Cardiac muscle cell (in vitro differentiated cells and primary cell): ENCODE data around the gene OSBPL9. TPM values are rescaled to one million over a fixed set of nuclear protein-coding genes. Genes with fewer than 3 reads are reported as not detected.

Experiments used
- DNase-seq, 2 donors: peaks; one replicate each; pipeline versions ENCODE4 v3.0.0 to v3.0.0-alpha.2; 2010 to 2017; ENCODE audit warnings: low read depth in 1 of 2, low spot score in 1 of 2
- H3K27ac ChIP-seq: fragments of 200-600 bp; sonication (generic); 2 replicates; pipeline ENCODE4 v1.5.1; 2016
- H3K27me3 ChIP-seq: fragments of 200-600 bp; sonication (generic); 2 replicates; pipeline ENCODE4 v1.6.0; 2016; ENCODE audit warnings: control low read depth
- H3K36me3 ChIP-seq: fragments of 200-600 bp; sonication (generic); 2 replicates; pipeline ENCODE4 v1.5.1; 2016; ENCODE audit warnings: control low read depth
- H3K4me1 ChIP-seq: fragments of 200-600 bp; sonication (generic); 2 replicates; pipeline ENCODE4 v1.8.1; 2017; ENCODE audit warnings: low read depth, mild to moderate bottlenecking, mixed run types
- H3K4me3 ChIP-seq: fragments of 200-600 bp; sonication (generic); 2 replicates; pipeline ENCODE4 v1.5.1; 2016; ENCODE audit warnings: mild to moderate bottlenecking
- H3K9me3 ChIP-seq: fragments of 200-600 bp; sonication (generic); 2 replicates; pipeline ENCODE4 v1.5.1; 2017; ENCODE audit warnings: low read depth, mild to moderate bottlenecking, control low read depth
- CTCF ChIP-seq: IDR thresholded peaks from 2 replicates; pipeline ENCODE4 v1.5.1; 2012; ENCODE audit warnings: low read depth, mild to moderate bottlenecking, low read length
- polyA plus RNA-seq: library from polyadenylated mRNA; unstranded; fragments of >200 nt; fragmentation: Nextera tagmentation; extraction: Ambion mirVana; gene quantifications from 2 replicates; pipeline ENCODE4 v1.2.1, GENCODE V29; 2016
- total RNA-seq: library from RNA; depleted of rRNA; stranded (reverse); fragments of >200 nt; gene quantifications from 2 replicates; pipeline ENCODE4 v1.2.3, GENCODE V29; 2016

Gene OSBPL9
- total and polyA plus RNA-seq, 2 experiments from 2014 or later: 103 to 104 TPM

- H3K9me3 ChIP-seq: no peaks in the 10 kb centered on the region
- no peaks in the 10 kb centered on the region for H3K27me3 ChIP-seq
- peaks cover 13% of the 10 kb centered on the region for H3K4me1 ChIP-seq
- no peak overlapping the region for H3K4me3 ChIP-seq
- no peak overlapping the region for H3K27ac ChIP-seq
- DNase-seq: no peak
- H3K36me3 ChIP-seq: no peaks in the 10 kb centered on the region
- no peak for TF ChIP-seq CTCF
Measured at GRCh38 chr1:51618715-51619114, 1.8 kb downstream of the OSBPL9 start.

- Histone ChIP-seq H3K4me1 (peaks cover 13% of the 10 kb centered on the region), H3K4me3 (no peak overlapping the region), H3K27ac (no peak overlapping the region), H3K9me3 (no peaks in the 10 kb centered on the region), H3K36me3 (no peaks in the 10 kb centered on the region), H3K27me3 (no peaks in the 10 kb centered on the region)
- no peak for TF ChIP-seq CTCF
- DNase-seq: no peak
Measured at GRCh38 chr1:51620470-51620869, 3.6 kb downstream of the OSBPL9 start.

GRCh38 chr1:51621161-51621560 lies 4.3 kb downstream of the OSBPL9 start:
- no peak for TF ChIP-seq CTCF
- Histone ChIP-seq H3K27me3 (no peaks in the 10 kb centered on the region), H3K27ac (no peak overlapping the region), H3K4me1 (peaks cover 13% of the 10 kb centered on the region), H3K36me3 (no peaks in the 10 kb centered on the region), H3K9me3 (no peaks in the 10 kb centered on the region), H3K4me3 (no peak overlapping the region)
- no peak for DNase-seq

- DNase-seq: no peak
- no peak overlapping the region for H3K4me3 ChIP-seq
- H3K36me3 ChIP-seq: no peaks in the 10 kb centered on the region
- peaks cover 13% of the 10 kb centered on the region for H3K4me1 ChIP-seq
- no peaks in the 10 kb centered on the region for H3K27me3 ChIP-seq
- no peaks in the 10 kb centered on the region for H3K9me3 ChIP-seq
- no peak overlapping the region for H3K27ac ChIP-seq
- TF ChIP-seq CTCF: no peak
Measured at GRCh38 chr1:51621841-51622454, 5.1 kb downstream of the OSBPL9 start.

- H3K4me3 ChIP-seq: no peak overlapping the region
- no peaks in the 10 kb centered on the region for H3K36me3 ChIP-seq
- no peak for TF ChIP-seq CTCF
- H3K27me3 ChIP-seq: no peaks in the 10 kb centered on the region
- H3K9me3 ChIP-seq: no peaks in the 10 kb centered on the region
- peaks cover 13% of the 10 kb centered on the region for H3K4me1 ChIP-seq
- H3K27ac ChIP-seq: no peak overlapping the region
- DNase-seq: peak; percentile 18 to 58
Measured at GRCh38 chr1:51622455-51622913, 5.6 kb downstream of the OSBPL9 start.

- Histone ChIP-seq H3K4me3 (no peak overlapping the region), H3K36me3 (no peaks in the 10 kb centered on the region), H3K27me3 (no peaks in the 10 kb centered on the region), H3K27ac (no peak overlapping the region), H3K4me1 (peaks cover 13% of the 10 kb centered on the region), H3K9me3 (no peaks in the 10 kb centered on the region)
- DNase-seq: no peak
- TF ChIP-seq CTCF: no peak
Measured at GRCh38 chr1:51623025-51623424, 6.1 kb downstream of the OSBPL9 start.
